Ovary (tissue), 9 donors: ENCODE data around the gene MPRIP. TPM values are rescaled to one million over a fixed set of nuclear protein-coding genes. Genes with fewer than 3 reads are reported as not detected.
A peak's percentile ranks its signal among the peaks of the same experiment; 100 is the strongest.

Source experiments
- DNase-seq, 5 donors: peaks; one replicate each; pipeline ENCODE4 v3.0.0-alpha.2; 2019 to 2020
- H3K27ac ChIP-seq, 2 donors: fragments of 200-600 bp; one replicate each; pipeline versions ENCODE4 v1.5.1 to v1.8.0; 2019 to 2022
- H3K27me3 ChIP-seq: fragments of 200-600 bp; one replicate; pipeline ENCODE4 v1.8.0; 2022
- H3K36me3 ChIP-seq: fragments of 200-600 bp; sonication (generic); one replicate; pipeline ENCODE4 v1.5.1; 2019
- H3K4me1 ChIP-seq: one replicate; pipeline ENCODE4 v1.8.1; 2013; ENCODE audit warnings: mild to moderate bottlenecking, moderate library complexity; ENCODE audit not compliant: insufficient read depth
- H3K4me3 ChIP-seq: fragments of 200-600 bp; sonication (generic); one replicate; pipeline ENCODE4 v1.5.1; 2017
- H3K9me3 ChIP-seq, 2 donors: fragments of 200-600 bp in 1 of 2; sonication (generic) in 1 of 2; one replicate each; pipeline versions ENCODE4 v1.5.1 to v1.8.1; 2013 to 2019; ENCODE audit warnings: mild to moderate bottlenecking in 1 of 2, moderate library complexity in 1 of 2
- CTCF ChIP-seq, 3 donors: fragments of 450-650 bp in 2 of 3; fragments of 200-600 bp in 1 of 3; IDR thresholded peaks; one replicate each; pipeline versions ENCODE4 v1.5.1 to v1.8.0; 2016 to 2022; ENCODE audit warnings: antibody characterized with exemption in 3 of 3, mild to moderate bottlenecking in 1 of 3
- EP300 ChIP-seq: sonication (generic); formaldehyde crosslinking; IDR thresholded peaks from one replicate; pipeline ENCODE4 v1.6.1; 2017; ENCODE audit warnings: antibody characterized with exemption
- POLR2A ChIP-seq: fragments of 450-650 bp; IDR thresholded peaks from one replicate; pipeline ENCODE4 v1.6.1; 2017; ENCODE audit warnings: antibody characterized with exemption, mild to moderate bottlenecking, moderate library complexity
- WGBS, 3 donors: extraction: QIAGEN DNeasy Blood & Tissue Kit in 1 of 3; methylation state at CpG; one replicate each; pipeline versions ENCODE4 v1.1.5 to v1.1.7; 2013 to 2017; 5-methylcytosine and 5-hydroxymethylcytosine counted together
- intact Hi-C, 4 donors: fragments of 100-400 bp; cut with DNase I; formaldehyde crosslinking; loops; one replicate each; pipeline versions ENCODE4 v1.11.0 to v1.15.1; 2022 to 2023
- polyA plus RNA-seq, 2 donors: library from polyadenylated mRNA; stranded (reverse); fragments of 200-250 nt in 1 of 2; fragments of 350-450 nt in 1 of 2; fragmentation: Illumina TruSeq in 1 of 2; extraction: RNeasy Lipid Tissue Mini Kit (QIAGEN cat#74804) in 1 of 2; gene quantifications; one replicate each; pipeline ENCODE4 v1.2.3, GENCODE V29; 2013 to 2014
- total RNA-seq, 7 donors: library from RNA; depleted of rRNA in 2 of 7; stranded (reverse); fragments of >200 nt in 2 of 7; fragmentation: NEBNext Ultra II Directional in 3 of 7; extraction: Animal tissue kit (Norgen Biotek cat#: 25700) in 3 of 7; gene quantifications; one replicate each; pipeline versions ENCODE4 v1.1.0 to v1.2.4, GENCODE V29; 2016 to 2023
- donor health status: DM: no; HTN: no; CAD: no; lungs with moderate emphysema.
- donor health status: DM: no; HTN: no; CAD: no.
- donor health status: Bipolar disorder and iron deficiency.
- donor health status: DM: yes; HTN: yes; CAD: no.
- donor health status: DM: no; HTN: no; CAD: no.
- donor health status: DM: yes; HTN: yes; CAD: no.

Gene MPRIP
- total and polyA plus RNA-seq, 9 donors: 72.3 to 256 (median 202) TPM

GRCh38 chr17:17041571-17042383 lies 480 bp upstream of the MPRIP start:
- Histone ChIP-seq H3K4me1 (peaks cover 10% of the 10 kb centered on the region), H3K27me3 (no peaks in the 10 kb centered on the region), H3K9me3 (no peaks in the 10 kb centered on the region), H3K4me3 (peak overlapping the region; percentile 44), H3K36me3 (no peaks in the 10 kb centered on the region), H3K27ac (no peak overlapping the region)
- 7 to 8% (median 8%) methylated on average over 37 to 44 of the region's 44 CpGs for WGBS, 3 donors
- DNase-seq: peak; percentile 99 to 100 (median 99)
- intact Hi-C loops: loop anchor here in 1 of 4 donors (10.0 kb wide), 1 partner anchor 73 kb away; no protein-coding TSS in a partner anchor
- TF ChIP-seq EP300 (no peak), POLR2A (no peak), CTCF (IDR thresholded peaks at IDR 0.05) (no peak)

GRCh38 chr17:17042851-17043460 lies 699 bp downstream of the MPRIP start:
- peak overlapping the region; percentile 54 for H3K4me3 ChIP-seq
- TF ChIP-seq POLR2A (no peak), CTCF (IDR thresholded peaks at IDR 0.05) (no peak), EP300 (no peak)
- H3K9me3 ChIP-seq: no peaks in the 10 kb centered on the region
- H3K27me3 ChIP-seq: no peaks in the 10 kb centered on the region
- intact Hi-C loops: loop anchor here in 1 of 4 donors (10.0 kb wide), 1 partner anchor 72 kb away; no protein-coding TSS in a partner anchor
- DNase-seq: peak; percentile 26 to 52 (median 42)
- H3K4me1 ChIP-seq: peaks cover 15% of the 10 kb centered on the region
- 0% methylated on average over 37 of the region's 37 CpGs for WGBS, 3 donors
- H3K36me3 ChIP-seq: no peaks in the 10 kb centered on the region
- H3K27ac ChIP-seq: peak overlapping the region; percentile 47 to 51

- H3K36me3 ChIP-seq: no peaks in the 10 kb centered on the region
- WGBS, 3 donors: 3% methylated on average over 19 of the region's 19 CpGs
- H3K27me3 ChIP-seq: no peaks in the 10 kb centered on the region
- H3K4me3 ChIP-seq: peak overlapping the region; percentile 54
- H3K9me3 ChIP-seq: no peaks in the 10 kb centered on the region
- intact Hi-C loops: loop anchor here in 1 of 4 donors (10.0 kb wide), 1 partner anchor 71 kb away; no protein-coding TSS in a partner anchor
- no peak for TF ChIP-seq EP300
- TF ChIP-seq POLR2A: no peak
- peak in 3 of 5 donors; percentile 19 to 45 (median 30) for DNase-seq
- peak overlapping the region; percentile 47 to 51 for H3K27ac ChIP-seq
- peaks cover 15% of the 10 kb centered on the region for H3K4me1 ChIP-seq
These were observed 1.4 kb downstream of the MPRIP start for GRCh38 chr17:17043461-17044271.

- no peak overlapping the region for H3K4me3 ChIP-seq
These were observed 2.7 kb downstream of the MPRIP start for GRCh38 chr17:17044846-17045561.

More at GRCh38 chr17:17044846-17045561, 2.7 kb downstream of the MPRIP start:
- Histone ChIP-seq H3K27me3 (no peaks in the 10 kb centered on the region), H3K9me3 (no peaks in the 10 kb centered on the region), H3K4me1 (peaks cover 15% of the 10 kb centered on the region), H3K36me3 (no peaks in the 10 kb centered on the region), H3K27ac (peak overlapping the region in 1 of 2 donors; percentile 51)
- WGBS, 3 donors: 2 to 3% (median 2%) methylated on average over 6 of the region's 6 CpGs
- peak in 4 of 5 donors; percentile 21 to 39 (median 33) for DNase-seq
- intact Hi-C loops: loop anchor here in 1 of 4 donors (10.0 kb wide), 1 partner anchor 70 kb away; no protein-coding TSS in a partner anchor
- no peak for TF ChIP-seq CTCF (IDR thresholded peaks at IDR 0.05)
- TF ChIP-seq EP300: no peak
- no peak for TF ChIP-seq POLR2A
